HG03460 (cell line): ENCODE data around the gene TSEN15.

Source experiments
- ATAC-seq: cut with Tn5 transposase; IDR thresholded peaks from one replicate; pipeline ENCODE4 v1.9.1; 2021; ENCODE audit not compliant: unreplicated experiment

TSEN15 gene

DNA sequence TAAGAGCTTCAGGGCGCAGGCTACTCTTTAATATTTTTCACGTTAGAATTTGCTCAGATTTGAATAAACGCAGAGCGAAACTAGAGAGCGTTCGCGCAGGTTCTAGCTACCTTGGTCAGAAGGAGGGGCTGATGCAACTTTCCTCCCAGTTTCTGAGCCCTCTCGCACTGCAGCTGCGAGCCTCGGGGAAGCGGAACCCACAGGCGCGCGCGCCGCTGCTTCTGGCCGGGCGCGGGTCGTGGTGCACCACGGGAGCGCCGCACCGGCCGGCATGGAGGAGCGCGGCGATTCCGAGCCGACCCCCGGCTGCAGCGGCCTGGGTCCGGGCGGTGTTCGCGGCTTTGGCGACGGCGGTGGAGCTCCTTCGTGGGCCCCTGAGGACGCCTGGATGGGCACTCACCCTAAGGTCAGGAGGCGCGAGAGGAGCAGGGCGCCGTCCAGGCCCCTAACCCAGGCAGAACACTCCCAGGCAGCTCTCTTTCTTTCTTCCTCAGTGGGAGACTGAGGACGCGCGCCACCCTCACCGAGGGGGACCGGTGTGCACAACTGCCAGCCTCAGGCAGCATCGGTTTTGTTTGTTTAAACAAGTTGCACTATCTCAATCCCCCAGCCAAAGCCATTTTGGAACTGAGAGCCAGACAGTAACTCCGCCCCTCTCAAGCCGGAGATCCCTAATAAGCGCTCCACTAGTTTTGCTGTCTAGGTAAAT, at the start of gene TSEN15:
Gene TSEN15, plus strand, starts transcription at position 246 of the 709 bp plus-strand sequence. Its CDS starts 26 bp downstream, at position 272.
- ATAC-seq: peak; percentile 97

- ATAC-seq: no peak
Observed at GRCh38 chr1:184002071-184002470, 49.5 kb upstream of the TSEN15 start.

- no peak for ATAC-seq
Observed at GRCh38 chr1:184004935-184005334, 46.6 kb upstream of the TSEN15 start.

DNA sequence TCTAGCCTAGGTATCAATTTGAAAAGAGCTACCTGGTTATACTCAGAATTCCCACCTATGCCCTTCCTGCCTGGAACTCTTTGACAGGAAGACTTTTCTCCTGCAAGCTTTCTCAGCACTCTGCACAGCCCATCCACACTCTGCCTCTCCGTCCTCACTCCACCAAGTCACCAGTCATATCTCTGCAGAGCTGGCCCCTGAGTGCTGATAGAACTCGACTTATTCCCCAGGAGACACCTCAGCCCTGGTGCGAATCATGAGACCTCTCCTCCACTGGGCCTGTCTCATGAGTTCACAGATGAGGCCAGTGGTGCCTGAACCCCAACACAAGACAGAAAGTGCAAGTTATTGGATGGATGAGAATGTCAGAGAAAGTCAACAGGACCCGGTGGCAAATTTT, 46.0 kb upstream of the TSEN15 start:
- ATAC-seq: no peak

DNA sequence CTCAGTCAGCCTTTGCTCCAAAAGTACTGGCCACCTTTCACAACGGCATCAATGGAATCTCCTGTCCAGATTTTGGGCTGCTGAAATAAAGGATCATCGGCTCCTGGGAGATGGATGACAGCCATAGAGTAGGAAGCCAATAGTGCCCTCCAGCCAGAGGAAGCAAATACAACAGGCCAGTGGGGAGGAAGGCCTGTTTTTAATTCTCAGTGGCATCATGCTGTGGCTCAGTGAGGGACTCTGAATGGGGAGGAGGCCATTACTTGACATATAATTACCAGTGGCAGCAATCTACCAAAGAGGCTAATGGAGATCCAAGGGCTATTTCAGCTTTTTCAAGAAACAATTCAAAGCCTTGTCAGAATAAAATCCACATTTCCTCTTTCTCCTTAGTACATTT, 40.7 kb upstream of the TSEN15 start:
- ATAC-seq: no peak

GRCh38 chr1:184012187-184012586, 39.3 kb upstream of the TSEN15 start:
- ATAC-seq: no peak

DNA sequence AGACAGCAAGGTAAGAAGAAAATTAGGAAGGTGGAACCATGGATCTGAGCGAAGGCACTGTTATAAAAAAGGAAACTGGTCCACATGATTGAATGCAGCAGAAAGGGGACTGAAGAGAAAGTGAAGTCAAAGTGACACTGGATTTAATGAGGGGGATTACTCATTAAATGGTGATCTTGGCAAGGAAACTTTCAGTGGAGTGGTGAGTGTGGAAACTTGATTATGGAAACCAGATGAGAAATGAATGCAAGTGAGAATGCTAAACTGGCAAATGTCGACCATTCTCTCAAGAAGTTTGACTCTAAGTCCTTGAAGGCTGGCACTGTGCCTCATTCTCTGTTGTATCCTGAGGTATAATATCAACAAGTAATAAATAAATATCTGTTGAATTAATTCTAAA, 37.3 kb upstream of the TSEN15 start:
- no peak for ATAC-seq

GRCh38 chr1:184016169-184016568, 35.4 kb upstream of the TSEN15 start:
- no peak for ATAC-seq

- no peak for ATAC-seq
Observed at GRCh38 chr1:184017306-184017705, 34.2 kb upstream of the TSEN15 start.

- ATAC-seq: no peak
Observed at GRCh38 chr1:184018622-184019021, 32.9 kb upstream of the TSEN15 start.

- no peak for ATAC-seq
Observed at GRCh38 chr1:184019069-184019468, 32.5 kb upstream of the TSEN15 start.

DNA sequence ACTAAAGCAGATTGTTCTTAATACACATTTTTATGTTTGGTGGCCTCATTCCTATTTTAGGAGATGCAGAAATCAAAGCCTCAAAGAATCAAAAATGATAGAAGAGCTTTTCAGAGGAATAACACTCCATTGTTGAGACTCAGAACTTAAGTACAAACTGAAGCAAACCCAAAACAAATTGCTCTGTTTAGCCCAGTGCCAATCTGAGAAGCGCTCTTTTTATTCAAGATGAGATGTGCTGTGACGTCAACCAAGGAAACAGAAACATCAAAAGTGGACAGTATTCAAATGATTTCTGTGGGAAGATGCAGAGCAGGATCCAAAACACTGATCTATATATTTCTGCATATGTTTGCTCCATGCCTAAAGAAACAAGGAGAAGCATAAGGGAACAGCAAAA, 32.0 kb upstream of the TSEN15 start:
- ATAC-seq: no peak

DNA sequence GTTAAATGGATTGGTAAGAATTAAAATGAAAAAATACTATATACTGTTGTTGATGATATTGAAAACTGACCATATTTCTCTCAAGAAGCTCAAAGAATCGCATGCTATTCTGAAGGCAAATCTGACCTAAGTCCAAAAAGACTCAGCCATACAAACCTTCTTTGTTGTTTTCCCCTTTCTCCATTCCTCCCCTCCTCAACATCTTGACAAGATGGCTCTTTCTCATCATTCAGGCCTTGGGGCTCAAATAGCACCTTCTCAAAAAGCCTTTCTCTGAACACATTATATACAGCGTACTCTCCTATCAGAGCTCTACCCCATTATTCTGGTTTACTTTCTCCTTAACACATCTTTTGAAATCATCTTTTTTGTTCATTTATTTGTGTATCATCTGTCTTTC, 31.2 kb upstream of the TSEN15 start:
- no peak for ATAC-seq

DNA sequence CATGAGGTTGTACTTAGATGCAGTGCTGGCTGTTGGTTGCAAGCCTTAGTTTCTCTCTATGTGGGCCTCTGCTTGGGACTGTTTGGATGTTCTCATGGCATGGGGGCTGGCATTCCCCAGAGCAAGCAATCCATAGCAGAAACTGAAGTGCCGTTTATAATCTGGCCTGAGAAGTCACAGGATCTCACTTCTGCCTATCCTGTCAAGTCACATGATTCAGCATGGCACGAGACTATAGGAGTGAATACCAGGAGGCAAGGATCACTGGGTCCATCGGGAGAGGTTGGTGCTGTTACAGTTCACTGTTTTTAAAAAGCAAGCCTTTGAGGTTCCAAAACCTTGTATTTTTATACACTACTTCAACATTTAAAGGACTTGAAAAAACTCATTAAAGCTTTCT, 30.7 kb upstream of the TSEN15 start:
- ATAC-seq: no peak

GRCh38 chr1:184021728-184022127, 29.8 kb upstream of the TSEN15 start:
- no peak for ATAC-seq

DNA sequence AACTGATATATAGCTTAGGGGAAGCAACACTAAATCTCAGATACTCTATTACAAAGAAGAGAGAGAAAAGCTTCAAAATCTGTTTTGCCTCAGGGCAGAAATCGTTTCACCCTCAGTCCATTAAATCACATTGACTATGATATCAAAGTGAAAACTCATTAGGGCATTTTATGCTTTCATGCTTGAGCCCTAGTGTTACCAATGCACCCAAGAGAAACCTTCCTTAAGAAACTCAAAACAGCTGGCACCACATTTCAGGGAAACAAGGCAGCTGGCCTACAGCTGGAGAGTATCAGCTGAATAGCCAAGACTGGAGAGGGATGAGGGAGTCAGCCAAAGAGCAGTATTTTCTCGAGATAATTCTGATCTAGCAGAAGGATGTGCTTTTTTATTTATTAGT, 28.9 kb upstream of the TSEN15 start:
- no peak for ATAC-seq

DNA sequence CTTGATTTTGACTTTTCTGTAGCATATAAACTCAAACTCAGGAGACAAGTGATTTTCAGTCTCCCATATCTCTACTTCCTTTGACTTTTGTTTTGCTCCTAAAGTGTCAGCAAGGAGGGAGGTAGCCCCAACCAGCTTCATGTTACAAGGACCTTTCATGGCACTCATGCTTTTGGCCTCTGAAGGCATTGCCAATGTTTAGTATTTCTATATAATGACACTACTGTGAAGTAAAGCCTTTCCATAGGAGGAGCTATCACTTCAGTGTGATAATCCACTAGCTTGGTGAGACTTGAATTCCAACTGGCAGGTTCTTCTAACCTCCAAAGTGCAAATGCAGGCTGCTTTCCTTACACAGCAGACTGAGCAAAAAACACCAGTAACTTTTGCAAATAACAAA, 28.4 kb upstream of the TSEN15 start:
- ATAC-seq: no peak

DNA sequence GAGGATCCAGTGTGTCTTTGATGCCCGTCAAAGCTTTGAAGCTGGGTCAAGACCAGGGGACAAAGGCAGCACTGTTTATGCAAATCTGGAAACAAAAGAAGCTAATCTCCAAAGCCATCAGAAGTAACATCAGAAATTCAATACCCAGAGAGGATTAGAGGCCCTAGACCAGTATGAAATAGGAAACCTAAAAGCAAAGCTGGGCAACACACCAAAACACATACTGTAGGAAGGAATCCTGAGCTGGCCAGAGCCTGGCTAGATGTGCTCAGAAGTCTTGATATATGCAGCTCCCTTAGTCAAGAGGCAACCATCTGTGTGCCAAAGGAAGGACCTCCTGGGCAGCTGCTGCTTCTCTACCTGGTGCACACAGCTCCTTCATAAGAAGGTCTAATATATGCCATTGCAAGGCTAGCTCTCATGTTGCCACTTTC, 26.3 kb upstream of the TSEN15 start:
- ATAC-seq: no peak

- no peak for ATAC-seq
Observed at GRCh38 chr1:184027826-184028695, 23.5 kb upstream of the TSEN15 start.

DNA sequence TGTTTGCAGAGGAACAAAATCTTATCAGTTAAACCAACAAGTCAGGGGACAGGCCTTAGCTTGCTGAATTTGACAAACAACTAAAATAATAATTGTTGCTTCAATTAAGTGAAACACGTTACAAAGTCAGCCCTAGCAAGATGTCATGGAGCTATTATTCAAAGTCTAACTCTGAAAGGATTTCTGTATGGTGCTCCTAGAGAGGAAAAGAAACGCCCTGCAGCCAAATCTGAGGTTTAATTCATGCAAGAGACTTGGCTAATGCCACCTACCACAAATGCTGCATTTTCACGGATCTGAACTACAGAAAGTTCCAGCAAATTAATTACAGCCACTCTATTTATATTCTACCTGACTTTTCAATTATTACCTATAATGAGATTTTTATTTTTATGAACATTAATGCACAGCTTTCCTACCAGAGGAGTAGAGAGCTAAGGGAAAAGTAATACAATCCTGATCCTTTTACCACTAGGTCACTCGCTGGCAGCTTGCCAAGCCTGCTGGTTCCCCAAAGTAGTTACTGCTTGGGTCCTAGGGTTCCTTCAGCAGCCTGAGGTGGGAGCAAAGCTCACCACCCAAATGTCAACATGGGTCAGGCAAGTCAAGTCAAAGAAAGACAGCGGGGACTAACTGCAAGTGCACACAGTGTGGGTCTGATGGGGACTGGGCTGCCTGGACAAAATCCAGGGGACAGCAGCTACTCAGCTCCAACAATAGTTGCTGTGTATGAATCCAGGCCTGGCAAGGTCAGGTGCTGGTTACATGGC, 22.5 kb upstream of the TSEN15 start:
- no peak for ATAC-seq

GRCh38 chr1:184030433-184031091, 21.0 kb upstream of the TSEN15 start:
- ATAC-seq: no peak
